PC-3 (cell line): ENCODE measurements around the gene SCARB2. TPM values are rescaled to one million over a fixed set of nuclear protein-coding genes. Genes with fewer than 3 reads are reported as not detected.

Experiments
- ATAC-seq: fragments of 200-7000 bp; cut with Tn5 transposase; 2 replicates; pipeline ENCODE4 v1.9.1; 2020; ENCODE audit warnings: mild to moderate bottlenecking, moderate library complexity
- BruUV-seq: library from RNA; stranded (reverse); fragments of 400-500 nt; replicated peaks from 2 replicates; lab custom pipeline; 2021; lab: Mats Ljungman, UMichigan
- CTCF ChIA-PET: fragments of 300-600 bp; sonication (Branson Sonifier 250); formaldehyde crosslinking; loops from one replicate; lab custom pipeline; 2022; ENCODE audit warnings: antibody characterized with exemption; lab: Charles Lee
- POLR2A ChIA-PET: fragments of 300-600 bp; sonication (Branson Sonifier 250); formaldehyde crosslinking; loops from one replicate; lab custom pipeline; 2022; ENCODE audit warnings: antibody characterized with exemption; ENCODE audit not compliant: unreplicated experiment; lab: Charles Lee
- DNase-seq: peaks from one replicate; pipeline ENCODE4 v3.0.0-alpha.2; 2015
- H2AFZ ChIP-seq: fragments of 300-600 bp; sonication (generic); 2 replicates; pipeline ENCODE4 v1.6.0; 2016; ENCODE audit warnings: antibody characterized with exemption, low read length
- H3F3A ChIP-seq: fragments of 300-600 bp; sonication (generic); one replicate; pipeline ENCODE4 v1.6.0; 2017; ENCODE audit warnings: antibody characterized with exemption, low read length, control low read depth, mild to moderate bottlenecking; ENCODE audit not compliant: unreplicated experiment
- H3K27ac ChIP-seq: fragments of 300-600 bp; sonication (generic); 2 replicates; pipeline ENCODE4 v1.5.1; 2016; ENCODE audit warnings: mild to moderate bottlenecking, low read length
- H3K27me3 ChIP-seq: fragments of 300-600 bp; sonication (generic); 2 replicates; pipeline ENCODE4 v1.6.1; 2016; ENCODE audit warnings: low read length, mixed read lengths
- H3K36me3 ChIP-seq: fragments of 300-600 bp; sonication (generic); 2 replicates; pipeline ENCODE4 v1.6.1; 2016; ENCODE audit warnings: low read depth, mixed run types, low read length, mixed read lengths
- H3K4me1 ChIP-seq: fragments of 300-600 bp; sonication (generic); 2 replicates; pipeline ENCODE4 v1.5.1; 2016; ENCODE audit warnings: low read length; ENCODE audit not compliant: insufficient read depth
- H3K4me2 ChIP-seq: fragments of 300-600 bp; sonication (generic); 2 replicates; pipeline ENCODE4 v1.6.0; 2016; ENCODE audit warnings: low read length
- H3K4me3 ChIP-seq: fragments of 300-600 bp; sonication (generic); 2 replicates; pipeline ENCODE4 v1.5.1; 2016; ENCODE audit warnings: mild to moderate bottlenecking, low read length, mixed read lengths
- H3K79me2 ChIP-seq: fragments of 300-600 bp; sonication (generic); 2 replicates; pipeline ENCODE4 v1.6.1; 2017; ENCODE audit warnings: low read length, mixed read lengths
- H3K9ac ChIP-seq: fragments of 300-600 bp; sonication (generic); 2 replicates; pipeline ENCODE4 v1.6.0; 2016; ENCODE audit warnings: mild to moderate bottlenecking, low read length
- H3K9me2 ChIP-seq: fragments of 300-600 bp; sonication (generic); replicated peaks from 2 replicates; pipeline ENCODE4 v1.6.1; 2016; ENCODE audit warnings: mixed run types, low read length, mixed read lengths
- H3K9me3 ChIP-seq: fragments of 300-600 bp; sonication (generic); 2 replicates; pipeline ENCODE4 v1.6.1; 2016; ENCODE audit warnings: low read length, mixed read lengths
- H4K20me1 ChIP-seq: fragments of 300-600 bp; sonication (generic); 2 replicates; pipeline ENCODE4 v1.6.1; 2016; ENCODE audit warnings: low read length, mixed read lengths
- EZH2 ChIP-seq: fragments of 300-600 bp; sonication (generic); IDR thresholded peaks from one replicate; pipeline ENCODE4 v1.6.1; 2017; ENCODE audit warnings: antibody characterized with exemption, mild to moderate bottlenecking, low read length; ENCODE audit not compliant: unreplicated experiment
- EZH2phosphoT487 ChIP-seq: fragments of 300-600 bp; sonication (generic); IDR thresholded peaks from 2 replicates; pipeline ENCODE4 v1.6.1; 2018; ENCODE audit warnings: mild to moderate bottlenecking, antibody characterized with exemption, low read length, borderline replicate concordance
- intact Hi-C: fragments of 100-400 bp; cut with micrococcal nuclease; formaldehyde crosslinking; loops from 2 replicates; pipeline ENCODE4 v1.9.0; 2023
- total RNA-seq: library from RNA; depleted of rRNA; stranded (reverse); fragments of >200 nt; gene quantifications from 2 replicates; pipeline ENCODE4 v1.2.3, GENCODE V29; 2014
- TF ChIP-seq, protein P1 (sequence below): fragments of 300-600 bp; sonication (generic); conservative IDR thresholded peaks from 2 replicates; pipeline ENCODE4 v1.5.1; 2017; ENCODE audit warnings: antibody characterized with exemption, low read depth, mild to moderate bottlenecking, low read length

SCARB2 gene
- total RNA-seq, 1 experiment from 2014 or later: 56.3 TPM

DNA sequence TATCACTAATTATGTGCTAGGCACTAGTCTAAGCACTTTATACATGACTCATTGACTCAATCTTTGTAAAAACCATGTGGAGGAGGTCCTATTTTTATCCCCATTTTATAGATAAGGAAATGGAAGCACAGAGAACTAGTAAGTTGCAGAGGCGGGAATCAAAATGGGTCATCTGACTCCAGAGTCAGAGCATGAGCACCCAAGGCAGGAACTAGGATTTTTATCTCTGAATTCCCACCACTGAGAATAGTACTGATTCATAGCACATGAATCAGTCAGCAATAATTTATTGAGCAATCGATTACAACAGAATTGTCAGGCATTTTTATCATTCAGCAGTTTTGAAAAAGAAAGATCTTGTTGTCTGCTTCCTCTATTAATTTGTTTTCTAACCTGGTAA lies 19.3 kb downstream of the SCARB2 start:
- POLR2A ChIA-PET: no interaction called here
- intact Hi-C loops: no loop called here
- H3K9me3 ChIP-seq: no peaks in the 10 kb centered on the region

DNA sequence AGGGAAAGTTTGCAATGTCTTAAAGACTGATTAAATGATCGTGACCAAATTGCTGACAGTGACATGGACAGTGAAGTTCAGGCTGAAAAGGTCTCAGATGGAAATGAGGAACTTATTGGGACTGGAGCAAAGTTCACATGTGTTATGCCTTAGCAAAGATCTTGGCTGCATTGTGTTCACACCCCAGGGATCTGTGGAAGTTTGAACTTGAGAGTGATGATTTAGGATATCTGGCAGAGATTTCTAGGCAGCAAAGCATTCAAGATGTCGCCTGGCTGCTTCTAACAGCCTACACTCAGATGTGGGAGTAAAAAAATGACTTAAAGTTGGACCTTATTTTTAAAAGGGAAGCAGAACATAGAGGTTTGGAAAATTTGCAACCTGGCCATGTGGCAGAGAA lies 21.4 kb downstream of the SCARB2 start:
- Histone ChIP-seq H3K27ac (no peak overlapping the region), H3K79me2 (peaks cover 13% of the 10 kb centered on the region), H3K9ac (no peak overlapping the region), H3K4me1 (peaks cover 15% of the 10 kb centered on the region), H2AFZ (no peak overlapping the region), H3K36me3 (peaks cover 17% of the 10 kb centered on the region), H4K20me1 (no peaks in the 10 kb centered on the region), H3K9me2 (no peaks in the 10 kb centered on the region), H3F3A (peaks cover 4% of the 10 kb centered on the region), H3K9me3 (no peaks in the 10 kb centered on the region), H3K27me3 (no peaks in the 10 kb centered on the region), H3K4me3 (no peak overlapping the region), H3K4me2 (no peak overlapping the region)
- CTCF ChIA-PET: no interaction called here
- BruUV-seq: no TSS peak
- POLR2A ChIA-PET: no interaction called here
- DNase-seq (no peak), ATAC-seq (no peak)
- TF ChIP-seq EZH2phosphoT487 (no peak), EZH2 (no peak)
- TF ChIP-seq, protein P1, sequence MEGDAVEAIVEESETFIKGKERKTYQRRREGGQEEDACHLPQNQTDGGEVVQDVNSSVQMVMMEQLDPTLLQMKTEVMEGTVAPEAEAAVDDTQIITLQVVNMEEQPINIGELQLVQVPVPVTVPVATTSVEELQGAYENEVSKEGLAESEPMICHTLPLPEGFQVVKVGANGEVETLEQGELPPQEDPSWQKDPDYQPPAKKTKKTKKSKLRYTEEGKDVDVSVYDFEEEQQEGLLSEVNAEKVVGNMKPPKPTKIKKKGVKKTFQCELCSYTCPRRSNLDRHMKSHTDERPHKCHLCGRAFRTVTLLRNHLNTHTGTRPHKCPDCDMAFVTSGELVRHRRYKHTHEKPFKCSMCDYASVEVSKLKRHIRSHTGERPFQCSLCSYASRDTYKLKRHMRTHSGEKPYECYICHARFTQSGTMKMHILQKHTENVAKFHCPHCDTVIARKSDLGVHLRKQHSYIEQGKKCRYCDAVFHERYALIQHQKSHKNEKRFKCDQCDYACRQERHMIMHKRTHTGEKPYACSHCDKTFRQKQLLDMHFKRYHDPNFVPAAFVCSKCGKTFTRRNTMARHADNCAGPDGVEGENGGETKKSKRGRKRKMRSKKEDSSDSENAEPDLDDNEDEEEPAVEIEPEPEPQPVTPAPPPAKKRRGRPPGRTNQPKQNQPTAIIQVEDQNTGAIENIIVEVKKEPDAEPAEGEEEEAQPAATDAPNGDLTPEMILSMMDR: no peak
- intact Hi-C loops: no loop called here

More for the DNA sequence above, 19.3 kb downstream of the SCARB2 start:
- peaks cover 17% of the 10 kb centered on the region for H3K36me3 ChIP-seq
- no peak overlapping the region for H3K4me3 ChIP-seq
- peak overlapping the region; percentile 95 for H3K27ac ChIP-seq
- CTCF ChIA-PET: no interaction called here
- no TSS peak for BruUV-seq
- H3K79me2 ChIP-seq: peaks cover 34% of the 10 kb centered on the region
- peaks cover 29% of the 10 kb centered on the region for H3K4me1 ChIP-seq
- no peak for ATAC-seq
- TF ChIP-seq, protein P1: no peak
- no peak for TF ChIP-seq EZH2phosphoT487
- no peak for TF ChIP-seq EZH2
- peak overlapping the region; percentile 68 for H3K4me2 ChIP-seq
- no peak overlapping the region for H2AFZ ChIP-seq
- H3K9me2 ChIP-seq: no peaks in the 10 kb centered on the region
- H3K27me3 ChIP-seq: no peaks in the 10 kb centered on the region
- H4K20me1 ChIP-seq: no peaks in the 10 kb centered on the region
- peak; percentile 85 for DNase-seq
- H3K9ac ChIP-seq: peak overlapping the region; percentile 63
- peaks cover 4% of the 10 kb centered on the region for H3F3A ChIP-seq

DNA sequence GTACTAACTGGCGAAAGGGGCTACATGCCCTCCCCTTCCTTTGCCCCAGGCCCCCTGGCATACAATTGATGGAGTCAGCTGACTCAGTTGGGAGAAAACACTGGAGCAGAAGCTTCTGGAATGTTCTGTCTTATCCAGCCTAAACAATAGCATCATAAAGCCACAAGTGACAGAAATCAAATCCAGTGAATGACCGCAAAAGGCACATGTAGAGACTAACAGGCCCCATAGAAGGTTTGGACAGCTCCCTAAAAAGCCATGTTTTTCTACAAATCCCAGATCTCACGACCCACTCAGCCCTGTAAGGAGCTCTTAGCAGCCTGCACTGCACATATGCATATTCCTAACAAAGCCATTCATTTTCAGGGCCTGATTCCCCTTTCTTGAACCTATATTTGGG lies 25.1 kb downstream of the SCARB2 start:
- ATAC-seq (no peak), DNase-seq (no peak)
- Histone ChIP-seq H3K9ac (no peak overlapping the region), H3K4me1 (peaks cover 2% of the 10 kb centered on the region), H3K36me3 (peaks cover 13% of the 10 kb centered on the region), H3K27me3 (no peaks in the 10 kb centered on the region), H3F3A (no peaks in the 10 kb centered on the region), H2AFZ (no peak overlapping the region), H3K4me3 (no peak overlapping the region), H3K4me2 (no peak overlapping the region), H3K9me3 (no peaks in the 10 kb centered on the region), H4K20me1 (no peaks in the 10 kb centered on the region), H3K27ac (no peak overlapping the region), H3K79me2 (no peaks in the 10 kb centered on the region), H3K9me2 (no peaks in the 10 kb centered on the region)
- TF ChIP-seq EZH2phosphoT487: no peak
- no peak for TF ChIP-seq EZH2
- TF ChIP-seq, protein P1: no peak
- BruUV-seq: no TSS peak
- POLR2A ChIA-PET: no interaction called here
- CTCF ChIA-PET: no interaction called here
- intact Hi-C loops: no loop called here
